Uterus (tissue), 2 donors: ENCODE data around the gene ANKRD12.

Experiments used
- POLR2A ChIP-seq, 2 donors: fragments of 450-650 bp; IDR thresholded peaks; one replicate each; pipeline ENCODE4 v1.6.1; 2016; ENCODE audit warnings: antibody characterized with exemption in 2 of 2, mild to moderate bottlenecking in 1 of 2, moderate library complexity in 1 of 2
- TF ChIP-seq, protein P1 (sequence below), 4 experiments: fragments of 200-600 bp in 2 of 4; fragments of 450-650 bp in 2 of 4; sonication (generic) in 2 of 4; IDR thresholded peaks; one replicate each; pipeline ENCODE4 v1.5.1; 2016 to 2019; ENCODE audit warnings: antibody characterized with exemption in 4 of 4, mild to moderate bottlenecking in 2 of 4, moderate library complexity in 1 of 4

DNA sequence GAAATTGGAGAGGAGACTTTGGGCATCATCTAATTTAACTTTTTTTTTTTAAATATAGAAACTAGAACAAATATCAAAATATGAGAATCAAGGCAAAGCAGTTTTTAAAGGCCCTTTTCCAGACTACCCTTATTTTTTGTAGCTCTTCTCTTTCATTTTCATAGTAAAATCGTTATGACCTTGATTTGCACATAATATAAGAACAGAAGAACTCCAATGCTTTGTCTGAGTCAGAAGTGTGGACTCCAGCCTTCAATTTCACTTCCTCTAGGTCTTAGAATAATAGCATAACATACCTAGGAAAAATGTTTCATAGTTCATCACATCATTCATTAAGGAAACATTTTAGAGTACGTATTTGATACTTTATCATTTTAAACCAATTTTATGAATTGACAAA is 74.4 kb downstream of the ANKRD12 start:
- no peak for TF ChIP-seq POLR2A (IDR thresholded peaks at IDR 0.05)
- TF ChIP-seq, protein P1, sequence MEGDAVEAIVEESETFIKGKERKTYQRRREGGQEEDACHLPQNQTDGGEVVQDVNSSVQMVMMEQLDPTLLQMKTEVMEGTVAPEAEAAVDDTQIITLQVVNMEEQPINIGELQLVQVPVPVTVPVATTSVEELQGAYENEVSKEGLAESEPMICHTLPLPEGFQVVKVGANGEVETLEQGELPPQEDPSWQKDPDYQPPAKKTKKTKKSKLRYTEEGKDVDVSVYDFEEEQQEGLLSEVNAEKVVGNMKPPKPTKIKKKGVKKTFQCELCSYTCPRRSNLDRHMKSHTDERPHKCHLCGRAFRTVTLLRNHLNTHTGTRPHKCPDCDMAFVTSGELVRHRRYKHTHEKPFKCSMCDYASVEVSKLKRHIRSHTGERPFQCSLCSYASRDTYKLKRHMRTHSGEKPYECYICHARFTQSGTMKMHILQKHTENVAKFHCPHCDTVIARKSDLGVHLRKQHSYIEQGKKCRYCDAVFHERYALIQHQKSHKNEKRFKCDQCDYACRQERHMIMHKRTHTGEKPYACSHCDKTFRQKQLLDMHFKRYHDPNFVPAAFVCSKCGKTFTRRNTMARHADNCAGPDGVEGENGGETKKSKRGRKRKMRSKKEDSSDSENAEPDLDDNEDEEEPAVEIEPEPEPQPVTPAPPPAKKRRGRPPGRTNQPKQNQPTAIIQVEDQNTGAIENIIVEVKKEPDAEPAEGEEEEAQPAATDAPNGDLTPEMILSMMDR (IDR thresholded peaks at IDR 0.05) = no peak
